ENCODE results near the gene SVEP1.

SVEP1 gene

GRCh38 chr9:110579034-110579861 is at the start of gene SVEP1:
Gene SVEP1, minus strand, starts transcription at chr9:110579741. Its CDS starts 198 bp downstream, at chr9:110579543.
- DNase-seq = peak in 35 of 56 donors; percentile 7 to 75 (median 33)

- no peak for DNase-seq
These were observed 46.7 kb upstream of the SVEP1 start for GRCh38 chr9:110626101-110626829.

GRCh38 chr9:110623462-110624025 is 44.0 kb upstream of the SVEP1 start:
- DNase-seq = peak in 19 of 56 donors; percentile 2 to 62 (median 13)

- no peak for DNase-seq
These were observed 42.8 kb upstream of the SVEP1 start for GRCh38 chr9:110622368-110622767.

DNA sequence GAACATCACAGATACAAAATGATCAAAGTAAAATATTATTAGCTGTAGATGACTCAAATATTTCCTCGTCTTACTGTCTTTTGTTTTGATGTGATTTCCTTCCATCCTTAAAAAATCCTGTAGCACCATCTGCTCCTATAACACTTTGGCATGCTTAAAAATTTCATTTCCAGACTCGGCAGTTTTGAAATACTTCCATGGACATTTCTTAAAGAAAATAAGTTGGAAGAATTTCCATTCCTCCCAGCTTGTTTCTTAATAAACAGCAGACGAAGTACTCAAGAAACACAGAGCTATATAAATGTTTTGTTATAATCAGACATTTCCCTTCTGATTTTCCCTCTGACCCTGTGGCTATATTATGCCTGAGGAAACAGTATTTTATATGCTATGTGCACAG is 41.2 kb upstream of the SVEP1 start:
- no peak for DNase-seq

DNA sequence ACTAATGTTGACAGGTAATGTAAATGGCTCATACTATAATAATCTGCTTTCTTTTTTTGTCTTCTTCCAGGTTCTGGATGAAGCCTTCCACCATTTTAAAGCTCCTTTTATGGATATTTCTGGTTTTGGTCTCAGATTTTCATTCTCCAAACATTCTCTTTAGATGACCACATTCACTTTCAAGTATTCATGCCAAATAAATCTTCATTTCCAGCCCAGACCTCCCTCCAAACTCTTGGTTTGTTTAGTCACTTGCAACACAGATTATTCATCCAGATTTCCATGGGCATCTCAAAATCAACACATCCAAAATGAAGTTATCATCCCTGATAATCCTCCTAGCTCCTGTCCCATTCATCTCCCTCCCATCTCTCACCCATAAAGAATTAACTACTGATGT is 40.3 kb upstream of the SVEP1 start:
- DNase-seq = no peak

GRCh38 chr9:110615498-110615897 is 36.0 kb upstream of the SVEP1 start:
- DNase-seq = no peak

- DNase-seq = peak in 1 of 56 donors; percentile 0
These were observed 35.0 kb upstream of the SVEP1 start for GRCh38 chr9:110614576-110614975.

DNA sequence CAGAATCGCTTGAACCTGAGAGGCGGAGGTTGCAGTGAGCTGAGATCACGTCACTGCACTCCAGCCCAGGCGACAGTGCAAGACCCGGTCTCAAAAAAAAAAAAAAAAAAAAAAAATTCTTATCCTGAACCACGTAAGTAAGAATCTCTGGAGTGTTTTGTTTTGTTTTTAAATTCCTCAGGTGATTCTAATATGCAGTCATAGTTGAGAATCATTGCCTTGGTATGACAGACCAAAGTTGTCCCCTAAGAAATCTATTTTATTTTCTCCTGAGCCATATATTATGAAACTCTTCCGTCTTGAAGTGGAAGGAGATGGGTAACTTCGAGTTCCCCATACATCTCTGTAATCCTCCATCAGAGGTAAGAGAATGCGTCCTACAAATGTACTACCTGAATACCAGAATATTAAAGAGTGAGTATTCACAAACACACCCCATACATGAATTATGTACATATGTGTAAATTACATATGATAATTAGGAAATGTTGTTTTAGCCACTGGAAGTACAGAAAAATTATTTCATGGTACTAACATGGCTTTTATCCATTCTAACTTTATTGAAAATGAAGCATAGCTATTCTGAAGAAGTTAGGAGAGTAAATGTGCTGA is 26.7 kb upstream of the SVEP1 start:
- DNase-seq = no peak

DNA sequence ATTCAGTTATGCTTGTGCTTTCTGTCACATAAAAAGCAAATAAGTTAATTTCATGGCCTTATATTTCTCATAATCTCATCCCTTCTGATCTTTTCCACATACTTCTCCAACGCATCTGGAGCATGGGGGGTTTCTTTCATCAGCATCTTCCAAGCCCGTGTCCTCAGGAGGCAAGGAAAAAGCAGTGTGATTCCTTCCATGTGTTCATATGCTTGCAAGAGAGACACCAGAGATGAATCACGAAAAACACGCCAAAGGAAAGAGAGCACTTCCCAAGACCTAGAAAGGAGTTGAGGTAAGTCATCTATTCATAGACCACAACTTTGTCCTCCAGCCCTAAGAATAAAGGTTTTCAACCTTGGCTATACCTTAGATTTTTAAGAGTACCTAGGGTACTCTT is 26.0 kb upstream of the SVEP1 start:
- no peak for DNase-seq

DNA sequence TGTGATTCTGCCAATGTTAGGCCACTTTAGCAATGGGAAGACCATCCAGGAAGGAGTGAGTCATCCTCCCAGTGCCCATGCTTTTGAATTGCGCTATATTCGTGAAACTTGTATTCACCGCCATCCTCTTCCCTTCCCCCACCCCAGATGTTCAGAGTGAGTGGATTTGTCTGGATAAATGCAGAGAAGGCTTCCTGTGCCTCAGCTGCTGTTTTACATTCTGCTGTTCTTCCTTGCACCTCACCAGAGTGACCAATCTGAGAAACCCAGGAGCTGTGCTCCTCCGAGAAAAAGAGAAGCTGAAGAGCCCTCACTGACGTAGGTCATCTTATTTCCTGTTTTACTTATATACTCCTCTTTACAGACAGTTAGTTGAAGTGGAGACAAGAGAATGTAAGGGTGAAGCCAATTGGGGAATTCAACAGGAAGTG is 24.6 kb upstream of the SVEP1 start:
- no peak for DNase-seq

DNA sequence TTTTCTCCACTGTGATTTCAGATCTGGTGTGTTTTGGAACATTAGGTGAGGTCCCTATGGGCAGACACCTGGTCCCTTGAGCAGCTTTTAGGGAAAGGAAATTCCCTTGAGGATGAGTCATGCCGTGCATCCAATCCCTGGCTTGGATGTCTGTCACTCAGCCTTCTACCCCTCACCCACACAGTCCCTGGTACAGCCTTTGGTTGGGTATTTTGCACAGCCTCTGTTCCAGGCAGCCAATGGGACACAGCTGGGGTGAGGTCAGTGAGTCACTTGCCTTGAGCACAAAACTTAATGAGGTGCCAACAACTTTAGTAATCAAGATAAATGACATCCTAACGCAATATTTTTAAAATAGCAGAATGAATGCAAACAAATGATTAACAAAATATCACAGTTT is 22.7 kb upstream of the SVEP1 start:
- no peak for DNase-seq

GRCh38 chr9:110601098-110601497 is 21.6 kb upstream of the SVEP1 start:
- DNase-seq = no peak

DNA sequence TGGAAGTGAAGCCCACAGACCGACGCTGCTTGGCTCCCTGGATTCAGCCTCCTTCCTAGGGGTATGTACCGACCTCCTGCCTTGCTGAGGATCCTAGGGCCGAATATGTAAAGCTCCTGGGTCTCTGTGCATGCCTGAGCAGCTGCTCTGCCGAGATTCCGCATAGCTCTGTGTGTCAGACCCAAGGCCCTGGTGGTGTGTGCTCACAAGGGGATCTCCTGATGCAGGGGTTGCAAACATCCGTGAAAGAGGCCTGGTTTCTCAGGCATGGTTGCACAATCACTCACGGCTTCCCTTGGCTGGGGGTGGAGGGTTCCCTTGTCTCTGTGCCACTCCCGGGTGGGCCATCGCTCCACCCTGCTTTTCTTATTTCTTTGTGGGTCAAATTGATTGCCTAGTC is 19.9 kb upstream of the SVEP1 start:
- DNase-seq = no peak

DNA sequence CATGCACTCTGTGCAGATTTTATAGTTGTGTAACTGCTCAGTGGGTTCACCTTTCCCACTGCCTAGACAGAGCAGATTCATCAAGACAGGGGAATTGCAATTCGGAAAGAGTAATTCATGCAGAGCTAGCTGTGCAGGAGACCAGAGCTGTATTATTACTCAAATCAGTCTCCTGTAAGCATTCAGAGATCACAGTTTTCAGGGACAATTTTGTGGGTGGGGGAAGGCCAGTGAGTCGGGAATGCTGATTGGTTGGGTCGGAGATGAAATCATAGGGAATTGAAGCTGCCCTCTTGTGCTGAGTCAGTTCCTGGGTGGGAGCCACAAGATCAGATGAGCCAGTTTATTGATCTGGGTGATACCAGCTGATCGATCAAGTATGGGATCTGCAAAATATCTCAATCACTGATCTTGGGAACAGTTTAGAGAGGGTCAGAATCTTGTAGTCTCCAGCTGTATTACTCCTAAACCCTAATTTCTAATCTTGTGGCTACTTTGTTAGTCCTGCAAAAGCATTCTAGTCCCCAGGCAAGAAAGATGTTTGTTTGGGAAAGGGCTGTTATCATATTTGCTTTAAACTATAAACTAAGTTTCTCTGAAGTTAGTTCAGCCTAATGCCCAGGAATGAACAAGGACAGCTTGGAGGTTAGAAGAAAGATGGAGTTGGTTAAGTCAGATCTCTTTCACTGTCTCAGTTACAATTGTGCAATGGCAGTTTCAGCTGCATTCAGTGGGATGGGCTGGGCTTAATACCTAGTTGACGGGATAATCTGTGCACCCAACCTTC is 12.7 kb upstream of the SVEP1 start:
- DNase-seq = no peak

- DNase-seq = no peak
These were observed 12.0 kb upstream of the SVEP1 start for GRCh38 chr9:110591526-110591925.

DNA sequence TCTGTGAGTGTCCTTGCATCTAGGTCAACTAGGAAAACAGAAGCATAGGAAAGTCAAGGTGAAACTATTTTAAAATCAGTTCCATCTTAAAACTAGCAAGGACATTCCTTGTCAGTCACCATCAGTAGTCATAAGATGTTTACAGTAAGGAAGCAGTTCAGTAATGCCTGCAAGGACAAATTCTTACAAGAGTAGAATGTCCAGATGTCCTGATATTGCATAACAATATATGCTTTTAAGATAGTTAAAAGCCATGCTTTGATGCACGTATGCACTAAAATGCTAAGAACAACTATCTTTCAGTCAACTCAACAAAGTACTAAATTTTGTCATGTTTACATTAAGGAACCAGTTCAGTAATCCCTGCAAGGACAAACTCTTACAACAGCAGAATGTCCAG is 11.3 kb upstream of the SVEP1 start:
- no peak for DNase-seq

DNA sequence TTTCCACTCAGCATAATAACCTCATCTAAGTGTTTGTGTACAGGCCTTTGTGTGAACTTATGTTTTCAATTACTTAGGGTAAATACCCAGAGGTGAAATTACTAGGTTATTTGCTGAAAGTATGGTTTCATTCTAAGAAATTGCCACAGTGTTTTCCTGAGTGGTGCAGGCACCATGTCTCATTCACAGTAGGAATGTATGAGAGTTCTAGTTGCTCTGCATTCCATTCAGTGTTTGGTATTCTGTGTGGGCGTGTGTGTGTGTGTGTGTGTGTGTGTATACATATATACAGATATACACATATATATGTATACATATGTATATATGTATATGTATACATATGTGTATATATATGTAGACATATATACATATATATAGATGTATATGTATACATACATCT is 8.8 kb upstream of the SVEP1 start:
- no peak for DNase-seq

DNA sequence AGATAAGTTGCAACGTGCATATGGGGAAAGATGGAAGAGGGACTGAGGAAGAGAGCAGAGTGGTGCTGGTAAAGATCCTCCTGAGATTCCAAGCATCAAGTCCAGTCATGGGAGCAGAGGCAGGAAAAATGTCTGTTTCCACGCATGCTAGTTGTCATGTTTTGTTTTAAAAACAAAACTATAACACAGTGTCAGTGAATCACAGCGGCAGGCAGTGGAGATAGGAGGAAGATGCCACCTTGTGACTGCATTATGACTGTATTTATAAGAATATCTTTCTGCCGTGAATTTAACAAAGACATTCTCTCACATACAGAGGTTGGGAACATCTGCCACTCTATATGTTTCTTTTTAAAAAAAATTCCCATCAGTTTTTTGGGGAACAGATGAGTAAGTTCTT is 3.7 kb upstream of the SVEP1 start:
- no peak for DNase-seq

DNA sequence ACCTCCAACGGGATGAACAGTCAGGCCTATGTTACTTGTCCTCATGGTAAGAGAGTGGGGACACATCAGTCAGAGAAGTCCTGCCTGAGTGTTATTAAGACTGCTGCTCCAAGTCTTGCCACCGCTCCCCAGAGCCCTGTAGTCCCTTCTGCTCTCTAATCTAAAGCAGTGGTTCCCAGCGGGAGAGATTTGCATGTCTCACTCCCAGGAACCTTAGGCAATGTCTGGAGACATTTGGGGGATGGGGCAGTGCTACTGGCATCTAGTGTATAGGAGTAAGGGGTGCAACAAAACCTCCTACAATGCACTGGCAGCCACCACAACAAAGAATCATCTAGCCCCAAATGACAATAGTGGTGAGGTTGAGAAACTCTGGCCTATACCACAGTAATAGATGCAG is 2.6 kb upstream of the SVEP1 start:
- DNase-seq = no peak

DNA sequence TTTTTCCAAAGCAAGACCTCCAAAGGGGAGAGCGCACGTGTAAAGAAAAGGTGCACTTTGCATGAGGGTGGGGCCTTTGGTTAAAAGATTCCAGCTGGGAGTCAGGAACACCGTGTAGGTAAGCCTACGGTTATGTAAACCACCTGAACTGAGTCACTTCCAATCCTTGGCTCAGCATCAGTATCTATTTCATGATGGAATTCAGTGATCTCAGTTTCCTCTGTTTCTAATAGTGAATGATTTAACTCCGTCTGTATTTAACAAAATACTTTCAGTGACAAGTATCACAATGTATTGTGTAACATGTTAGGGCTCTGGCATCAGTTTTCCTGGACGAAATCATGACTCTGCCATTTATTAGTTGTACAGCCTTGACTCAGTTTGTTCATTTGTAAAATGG is 1.3 kb upstream of the SVEP1 start:
- DNase-seq = no peak
